Neural cell (in vitro differentiated cells): ENCODE measurements around the gene ACTL10. TPM values are rescaled to one million over a fixed set of nuclear protein-coding genes. Genes with fewer than 3 reads are reported as not detected.

Experiments used
- H2AFZ ChIP-seq: fragments of 200-600, 300-800 bp; sonication (generic), shearing (Covaris generic); 2 replicates; pipeline ENCODE4 v1.6.0; 2014; ENCODE audit warnings: low read depth, mild to moderate bottlenecking, antibody characterized with exemption, low read length, moderate library complexity
- H3F3A ChIP-seq: fragments of 200-600 bp; shearing (Covaris generic); 2 replicates; pipeline ENCODE4 v1.6.1; 2016; ENCODE audit warnings: mild to moderate bottlenecking, moderate library complexity, mixed read lengths, antibody characterized with exemption, low read length; ENCODE audit not compliant: insufficient read depth, poor library complexity, severe bottlenecking
- H3K27ac ChIP-seq: fragments of 200-600, 300-800 bp; sonication (generic), shearing (Covaris generic); 2 replicates; pipeline ENCODE4 v1.5.1; 2014; ENCODE audit warnings: mild to moderate bottlenecking, low read length, moderate library complexity
- H3K27me3 ChIP-seq: fragments of 300-800, 200-600 bp; sonication (generic), shearing (Covaris generic); 2 replicates; pipeline ENCODE4 v1.6.0; 2014; ENCODE audit warnings: mild to moderate bottlenecking, low read depth, low read length, moderate library complexity; ENCODE audit not compliant: insufficient read depth
- H3K36me3 ChIP-seq: fragments of 300-800, 200-600 bp; sonication (generic), shearing (Covaris generic); 2 replicates; pipeline ENCODE4 v1.5.1; 2014; ENCODE audit warnings: mild to moderate bottlenecking, antibody characterized with exemption, low read length, moderate library complexity; ENCODE audit not compliant: insufficient read depth
- H3K4me2 ChIP-seq: fragments of 300-800, 200-600 bp; sonication (generic), shearing (Covaris generic); 2 replicates; pipeline ENCODE4 v1.6.0; 2014; ENCODE audit warnings: mild to moderate bottlenecking, low read length
- H3K4me3 ChIP-seq: fragments of 300-800, 200-600 bp; sonication (generic), shearing (Covaris generic); 2 replicates; pipeline ENCODE4 v1.5.1; 2014; ENCODE audit warnings: mild to moderate bottlenecking, low read length, moderate library complexity
- H3K79me2 ChIP-seq: fragments of 200-600 bp; shearing (Covaris generic); replicated peaks from 2 replicates; pipeline ENCODE4 v1.6.0; 2014; ENCODE audit warnings: mild to moderate bottlenecking, low read length, moderate library complexity; ENCODE audit not compliant: insufficient read depth
- H3K9ac ChIP-seq: fragments of 300-800, 200-600 bp; sonication (generic), shearing (Covaris generic); 2 replicates; pipeline ENCODE4 v1.6.1; 2016; ENCODE audit warnings: mild to moderate bottlenecking, low read length, mixed read lengths
- H3K9me2 ChIP-seq: fragments of 200-600 bp; shearing (Covaris generic); 2 replicates; pipeline ENCODE4 v1.6.1; 2016; ENCODE audit warnings: mild to moderate bottlenecking, low read length, mixed read lengths; ENCODE audit not compliant: insufficient read depth
- H3K9me3 ChIP-seq: fragments of 200-600, 300-800 bp; sonication (generic), shearing (Covaris generic); 2 replicates; pipeline ENCODE4 v1.6.1; 2016; ENCODE audit warnings: mild to moderate bottlenecking, mixed run types, low read length, moderate library complexity, mixed read lengths
- H4K20me1 ChIP-seq: fragments of 200-600 bp; shearing (Covaris generic); 2 replicates; pipeline ENCODE4 v1.6.1; 2016; ENCODE audit warnings: mild to moderate bottlenecking, mixed run types; ENCODE audit not compliant: insufficient read depth
- EP300 ChIP-seq: fragments of 450-650 bp; conservative IDR thresholded peaks from 2 replicates; pipeline ENCODE4 v1.6.1; 2014; ENCODE audit warnings: antibody characterized with exemption, mild to moderate bottlenecking, moderate library complexity; ENCODE audit not compliant: poor library complexity, severe bottlenecking
- EZH2 ChIP-seq: fragments of 200-600, 300-800 bp; shearing (Covaris generic), sonication (generic); IDR thresholded peaks from 2 replicates; pipeline ENCODE4 v1.6.1; 2014; ENCODE audit warnings: antibody characterized with exemption, low read length, borderline replicate concordance, mild to moderate bottlenecking; ENCODE audit not compliant: insufficient read depth, poor library complexity, severe bottlenecking
- MXI1 ChIP-seq: fragments of 450-650 bp; conservative IDR thresholded peaks from 2 replicates; pipeline ENCODE4 v1.6.1; 2014; ENCODE audit warnings: antibody characterized with exemption, mild to moderate bottlenecking; ENCODE audit not compliant: poor library complexity, severe bottlenecking
- POLR2AphosphoS5 ChIP-seq: IDR thresholded peaks from 2 replicates; pipeline ENCODE4 v1.6.1; 2012
- RAD21 ChIP-seq: fragments of 450-650 bp; conservative IDR thresholded peaks from 2 replicates; pipeline ENCODE4 v1.6.1; 2014; ENCODE audit warnings: antibody characterized with exemption, mild to moderate bottlenecking, moderate library complexity
- REST ChIP-seq: IDR thresholded peaks from 2 replicates; pipeline ENCODE4 v1.6.1; 2012; ENCODE audit warnings: borderline replicate concordance
- SMC3 ChIP-seq: fragments of 450-650 bp; conservative IDR thresholded peaks from 2 replicates; pipeline ENCODE4 v1.6.1; 2014; ENCODE audit warnings: antibody characterized with exemption, mild to moderate bottlenecking, moderate library complexity; ENCODE audit not compliant: poor library complexity
- TAF1 ChIP-seq: IDR thresholded peaks from 2 replicates; pipeline ENCODE4 v1.6.1; 2012; ENCODE audit warnings: low read depth
- polyA plus RNA-seq: library from polyadenylated mRNA; depleted of rRNA; stranded (reverse); fragments of >200 nt; gene quantifications from 2 replicates; pipeline ENCODE4 v1.2.3, GENCODE V29; 2014
- TF ChIP-seq, protein P1 (sequence below): fragments of 450-650 bp; IDR thresholded peaks from 2 replicates; pipeline ENCODE4 v1.5.1; 2014; ENCODE audit warnings: antibody characterized with exemption, mild to moderate bottlenecking, moderate library complexity; ENCODE audit not compliant: poor library complexity, severe bottlenecking

The ACTL10 gene
- polyA plus RNA-seq, 1 donor from 2014 or later = not detected

- Histone ChIP-seq H3K27ac (no peak overlapping the region), H4K20me1 (no peaks in the 10 kb centered on the region), H3K4me2 (no peak overlapping the region), H3K9me3 (no peaks in the 10 kb centered on the region), H3K4me3 (no peak overlapping the region), H3K36me3 (no peaks in the 10 kb centered on the region), H3K9me2 (no peaks in the 10 kb centered on the region), H3K79me2 (no peaks in the 10 kb centered on the region), H2AFZ (no peak overlapping the region), H3K9ac (no peak overlapping the region), H3K27me3 (no peaks in the 10 kb centered on the region), H3F3A (no peaks in the 10 kb centered on the region)
- TF ChIP-seq RAD21 (no peak), MXI1 (no peak), TAF1 (no peak), SMC3 (no peak), EZH2 (no peak), REST (no peak), EP300 (no peak), POLR2AphosphoS5 (no peak)
- TF ChIP-seq, protein P1, sequence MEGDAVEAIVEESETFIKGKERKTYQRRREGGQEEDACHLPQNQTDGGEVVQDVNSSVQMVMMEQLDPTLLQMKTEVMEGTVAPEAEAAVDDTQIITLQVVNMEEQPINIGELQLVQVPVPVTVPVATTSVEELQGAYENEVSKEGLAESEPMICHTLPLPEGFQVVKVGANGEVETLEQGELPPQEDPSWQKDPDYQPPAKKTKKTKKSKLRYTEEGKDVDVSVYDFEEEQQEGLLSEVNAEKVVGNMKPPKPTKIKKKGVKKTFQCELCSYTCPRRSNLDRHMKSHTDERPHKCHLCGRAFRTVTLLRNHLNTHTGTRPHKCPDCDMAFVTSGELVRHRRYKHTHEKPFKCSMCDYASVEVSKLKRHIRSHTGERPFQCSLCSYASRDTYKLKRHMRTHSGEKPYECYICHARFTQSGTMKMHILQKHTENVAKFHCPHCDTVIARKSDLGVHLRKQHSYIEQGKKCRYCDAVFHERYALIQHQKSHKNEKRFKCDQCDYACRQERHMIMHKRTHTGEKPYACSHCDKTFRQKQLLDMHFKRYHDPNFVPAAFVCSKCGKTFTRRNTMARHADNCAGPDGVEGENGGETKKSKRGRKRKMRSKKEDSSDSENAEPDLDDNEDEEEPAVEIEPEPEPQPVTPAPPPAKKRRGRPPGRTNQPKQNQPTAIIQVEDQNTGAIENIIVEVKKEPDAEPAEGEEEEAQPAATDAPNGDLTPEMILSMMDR = no peak
These were observed 9.7 kb upstream of the ACTL10 start for GRCh38 chr20:33656783-33657703.

DNA sequence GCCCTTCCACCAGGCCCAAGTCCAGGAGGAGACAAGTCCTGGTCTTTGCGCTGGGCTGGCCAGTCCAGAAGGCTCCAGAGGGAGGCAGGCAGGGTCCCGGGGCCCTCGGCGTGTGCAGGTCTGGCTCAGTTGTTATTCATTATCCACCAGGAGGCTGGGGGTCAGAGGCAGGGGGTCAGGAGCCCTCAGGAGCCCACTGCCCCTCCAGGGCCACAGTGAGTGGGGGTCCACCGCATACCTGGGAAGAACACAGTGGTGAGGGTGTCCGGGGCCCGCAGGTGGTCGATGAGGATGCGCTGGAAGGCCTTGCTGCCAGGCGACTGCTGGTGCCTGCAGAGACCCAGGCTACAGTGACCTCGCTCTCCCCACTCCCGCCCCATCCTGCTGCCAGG is 9.0 kb upstream of the ACTL10 start:
- Histone ChIP-seq H3K36me3 (no peaks in the 10 kb centered on the region), H4K20me1 (no peaks in the 10 kb centered on the region), H3K27me3 (no peaks in the 10 kb centered on the region), H3K9ac (no peak overlapping the region), H2AFZ (no peak overlapping the region), H3K79me2 (no peaks in the 10 kb centered on the region), H3K4me2 (no peak overlapping the region), H3K9me2 (no peaks in the 10 kb centered on the region), H3F3A (no peaks in the 10 kb centered on the region), H3K27ac (no peak overlapping the region), H3K9me3 (no peaks in the 10 kb centered on the region), H3K4me3 (no peak overlapping the region)
- TF ChIP-seq MXI1 (no peak), REST (no peak), SMC3 (no peak), POLR2AphosphoS5 (no peak), EP300 (no peak), EZH2 (no peak)
